Astrocyte (in vitro differentiated cells and primary cell): ENCODE measurements around the gene TSSK6. TPM values are rescaled to one million over a fixed set of nuclear protein-coding genes. Genes with fewer than 3 reads are reported as not detected.
A peak's percentile ranks its signal among the peaks of the same experiment; 100 is the strongest.

Source experiments
- DNase-seq: peaks from one replicate; pipeline ENCODE4 v3.0.0-alpha.2; 2010; ENCODE audit warnings: low read depth
- FAIRE-seq: peaks from 2 replicates; lab custom pipeline; 2011; peaks lifted over from hg19 to GRCh38; lab: Jason Lieb, UNC
- H2AFZ ChIP-seq: 2 replicates; pipeline ENCODE4 v1.6.0; 2012; ENCODE audit warnings: low read depth, low read length, inconsistent platforms
- H3K27ac ChIP-seq: 2 replicates; pipeline ENCODE4 v1.5.1; 2011; ENCODE audit warnings: low read depth, low read length, inconsistent platforms
- H3K27me3 ChIP-seq: 2 replicates; pipeline ENCODE4 v1.6.0; 2011; ENCODE audit warnings: low read length, inconsistent platforms; ENCODE audit not compliant: insufficient read depth
- H3K36me3 ChIP-seq: 2 replicates; pipeline ENCODE4 v1.5.1; 2011; ENCODE audit warnings: low read length, inconsistent platforms; ENCODE audit not compliant: insufficient read depth
- H3K4me1 ChIP-seq: 2 replicates; pipeline ENCODE4 v1.5.1; 2011; ENCODE audit warnings: low read length, inconsistent platforms; ENCODE audit not compliant: insufficient read depth
- H3K4me2 ChIP-seq: 2 replicates; pipeline ENCODE4 v1.6.0; 2012; ENCODE audit warnings: low read length, inconsistent platforms
- H3K4me3 ChIP-seq: 2 replicates; pipeline ENCODE4 v1.5.1; 2011; ENCODE audit warnings: low read depth, mild to moderate bottlenecking, low read length, inconsistent platforms; ENCODE audit not compliant: insufficient read depth
- H3K79me2 ChIP-seq: 2 replicates; pipeline ENCODE4 v1.6.0; 2012; ENCODE audit warnings: mild to moderate bottlenecking, low read length, inconsistent platforms; ENCODE audit not compliant: insufficient read depth
- H3K9ac ChIP-seq: 2 replicates; pipeline ENCODE4 v1.6.0; 2012; ENCODE audit warnings: mild to moderate bottlenecking, low read length, inconsistent platforms
- H3K9me3 ChIP-seq: 2 replicates; pipeline ENCODE4 v1.5.1; 2012; ENCODE audit warnings: low read depth, mild to moderate bottlenecking, low read length, inconsistent platforms; ENCODE audit not compliant: insufficient read depth
- H4K20me1 ChIP-seq: 2 replicates; pipeline ENCODE4 v1.6.0; 2012; ENCODE audit warnings: low read length, inconsistent platforms; ENCODE audit not compliant: insufficient read depth
- H3K27ac Mint-ChIP-seq: one replicate; pipeline ENCODE4 v1.8.0; 2021; ENCODE audit warnings: mild to moderate bottlenecking, mixed read lengths; ENCODE audit not compliant: unreplicated experiment
- H3K27me3 Mint-ChIP-seq: one replicate; pipeline ENCODE4 v1.8.0; 2021; ENCODE audit warnings: low read depth, mixed read lengths; ENCODE audit not compliant: unreplicated experiment
- H3K36me3 Mint-ChIP-seq: one replicate; pipeline ENCODE4 v1.8.0; 2021; ENCODE audit warnings: low read depth, mixed read lengths; ENCODE audit not compliant: unreplicated experiment
- H3K4me1 Mint-ChIP-seq: one replicate; pipeline ENCODE4 v1.8.0; 2021; ENCODE audit warnings: low read depth, mixed read lengths; ENCODE audit not compliant: unreplicated experiment
- H3K4me3 Mint-ChIP-seq: one replicate; pipeline ENCODE4 v1.8.0; 2021; ENCODE audit warnings: mild to moderate bottlenecking, moderate library complexity, mixed read lengths; ENCODE audit not compliant: unreplicated experiment
- H3K9me3 Mint-ChIP-seq: one replicate; pipeline ENCODE4 v1.8.0; 2021; ENCODE audit warnings: mild to moderate bottlenecking, mixed read lengths; ENCODE audit not compliant: unreplicated experiment
- CTCF ChIP-seq: IDR thresholded peaks from 2 replicates; pipeline ENCODE4 v1.5.1; 2011; ENCODE audit warnings: low read depth, mild to moderate bottlenecking, inconsistent platforms, low read length, moderate library complexity; ENCODE audit not compliant: insufficient read depth
- EZH2 ChIP-seq: IDR thresholded peaks from 2 replicates; pipeline ENCODE4 v1.6.1; 2012; ENCODE audit warnings: mild to moderate bottlenecking, low read length, inconsistent platforms; ENCODE audit not compliant: insufficient read depth
- total RNA-seq: library from RNA; stranded (reverse); gene quantifications from 2 replicates; pipeline ENCODE4 v1.2.1, GENCODE V29; 2021

Gene TSSK6
- total RNA-seq, 1 donor from 2014 or later = 1.8 TPM

DNA sequence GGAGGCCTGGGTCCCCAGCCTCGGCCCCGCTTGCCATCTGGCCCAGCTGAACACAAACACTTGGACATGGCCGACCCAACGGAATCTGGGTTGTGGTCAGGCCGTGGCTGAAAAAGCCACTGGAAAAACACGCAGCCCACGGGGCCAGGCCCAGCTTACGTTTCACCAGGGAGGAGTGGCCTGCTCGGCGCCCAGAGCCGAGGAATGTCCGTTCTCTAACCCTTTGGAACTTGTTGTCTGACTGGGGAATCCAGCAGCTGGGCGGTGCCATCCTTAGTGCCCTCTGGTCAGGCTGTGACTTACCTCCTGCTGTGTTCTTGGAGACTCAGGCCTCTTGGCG lies 36.5 kb upstream of the TSSK6 start:
- Histone ChIP-seq H3K79me2 (no peaks in the 10 kb centered on the region), H2AFZ (peak overlapping the region; percentile 65), H3K27me3 (peaks cover 8% of the 10 kb centered on the region), H3K4me1 (peaks cover 7% of the 10 kb centered on the region), H3K9ac (no peak overlapping the region), H3K27ac (no peak overlapping the region), H3K4me3 (no peak overlapping the region), H3K4me2 (no peak overlapping the region), H3K36me3 (no peaks in the 10 kb centered on the region), H3K9me3 (no peaks in the 10 kb centered on the region), H4K20me1 (no peaks in the 10 kb centered on the region)
- DNase-seq = peak; percentile 65
- no peak overlapping the region for H3K4me3 Mint-ChIP-seq
- H3K27me3 Mint-ChIP-seq = peaks cover 4% of the 10 kb centered on the region
- no peaks in the 10 kb centered on the region for H3K36me3 Mint-ChIP-seq
- FAIRE-seq = no peak
- TF ChIP-seq EZH2 (no peak), CTCF (no peak)
- no peak overlapping the region for H3K27ac Mint-ChIP-seq
- H3K9me3 Mint-ChIP-seq = no peaks in the 10 kb centered on the region
- H3K4me1 Mint-ChIP-seq = peaks cover 16% of the 10 kb centered on the region

- H3K9me3 Mint-ChIP-seq = no peaks in the 10 kb centered on the region
- DNase-seq (peak; percentile 21), FAIRE-seq (no peak)
- H3K4me3 Mint-ChIP-seq = peak overlapping the region; percentile 4
- peak overlapping the region; percentile 65 for H2AFZ ChIP-seq
- H3K4me3 ChIP-seq = no peak overlapping the region
- no peaks in the 10 kb centered on the region for H4K20me1 ChIP-seq
- H3K27me3 Mint-ChIP-seq = peaks cover 8% of the 10 kb centered on the region
- H3K4me1 ChIP-seq = peaks cover 7% of the 10 kb centered on the region
- peaks cover 8% of the 10 kb centered on the region for H3K27me3 ChIP-seq
- peak overlapping the region; percentile 15 for H3K27ac Mint-ChIP-seq
- H3K9ac ChIP-seq = no peak overlapping the region
- H3K4me2 ChIP-seq = no peak overlapping the region
- H3K4me1 Mint-ChIP-seq = peaks cover 16% of the 10 kb centered on the region
- H3K79me2 ChIP-seq = no peaks in the 10 kb centered on the region
- H3K9me3 ChIP-seq = no peaks in the 10 kb centered on the region
- no peak overlapping the region for H3K27ac ChIP-seq
- TF ChIP-seq CTCF = no peak
- TF ChIP-seq EZH2 = no peak
- no peaks in the 10 kb centered on the region for H3K36me3 ChIP-seq
- peaks cover 2% of the 10 kb centered on the region for H3K36me3 Mint-ChIP-seq
Measured at GRCh38 chr19:19550972-19551852, 35.9 kb upstream of the TSSK6 start.

- peak overlapping the region; percentile 58 for H3K4me2 ChIP-seq
- no peaks in the 10 kb centered on the region for H4K20me1 ChIP-seq
- peaks cover 8% of the 10 kb centered on the region for H3K27me3 ChIP-seq
- H3K9me3 ChIP-seq = no peaks in the 10 kb centered on the region
- Mint-ChIP-seq H3K9me3 (no peaks in the 10 kb centered on the region), H3K36me3 (peaks cover 6% of the 10 kb centered on the region), H3K27ac (no peak overlapping the region), H3K4me3 (no peak overlapping the region), H3K27me3 (peaks cover 10% of the 10 kb centered on the region), H3K4me1 (peaks cover 16% of the 10 kb centered on the region)
- no peak overlapping the region for H2AFZ ChIP-seq
- DNase-seq (peak; percentile 86), FAIRE-seq (no peak)
- no peaks in the 10 kb centered on the region for H3K79me2 ChIP-seq
- H3K27ac ChIP-seq = no peak overlapping the region
- H3K4me1 ChIP-seq = peaks cover 7% of the 10 kb centered on the region
- H3K4me3 ChIP-seq = no peak overlapping the region
- TF ChIP-seq EZH2 = no peak
- no peak for TF ChIP-seq CTCF
- no peaks in the 10 kb centered on the region for H3K36me3 ChIP-seq
- no peak overlapping the region for H3K9ac ChIP-seq
Measured at GRCh38 chr19:19550485-19550929, 35.2 kb upstream of the TSSK6 start.
